HepG2 (cell line): ENCODE data around the gene SHISA6. TPM values are rescaled to one million over a fixed set of nuclear protein-coding genes. Genes with fewer than 3 reads are reported as not detected.

Source experiments
- ATAC-seq: fragments of 200-7000 bp; cut with Tn5 transposase; 3 replicates; pipeline ENCODE4 v1.9.1; 2020; ENCODE audit warnings: mild to moderate bottlenecking, moderate library complexity
- BruUV-seq: library from RNA; stranded (reverse); fragments of 400-500 nt; replicated peaks from 2 replicates; lab custom pipeline; 2021; lab: Mats Ljungman, UMichigan
- CTCF ChIA-PET: fragments of 300-600 bp; formaldehyde crosslinking; extraction: SDS; loops from one replicate; lab custom pipeline; 2021; ENCODE audit warnings: low total read pairs, inconsistent platforms, low intra/inter-chr PET ratio; lab: Yijun Ruan, JAX
- POLR2A ChIA-PET: fragments of 350-600 bp; sonication (Branson Sonifier 250); formaldehyde crosslinking; loops from one replicate; lab custom pipeline; 2020; ENCODE audit warnings: antibody characterized with exemption, inconsistent platforms; lab: Yijun Ruan, JAX
- DNase-seq: peaks from one replicate; pipeline ENCODE4 v3.0.0-alpha.2; 2015; ENCODE audit warnings: low spot score
- FAIRE-seq: peaks from 3 replicates; lab custom pipeline; 2011; peaks lifted over from hg19 to GRCh38; lab: Jason Lieb, UNC
- H2AFZ ChIP-seq: one replicate; pipeline ENCODE4 v1.6.1; 2011; ENCODE audit warnings: low read length, inconsistent platforms
- H3K27ac ChIP-seq: fragments of 300-600 bp; 3 replicates; pipeline ENCODE4 v1.8.0; 2011; ENCODE audit warnings: mixed run types, mild to moderate bottlenecking, mixed read lengths, low read length, inconsistent platforms; ENCODE audit not compliant: insufficient read depth; ENCODE audit errors: extremely low read length
- H3K27me3 ChIP-seq, 2 experiments: fragments of 200-600 bp in 1 of 2; 2 replicates in 1 of 2; 3 replicates in 1 of 2; pipeline versions ENCODE4 v1.6.0 to v1.8.0; 2011; ENCODE audit warnings: low read length in 2 of 2, mild to moderate bottlenecking in 2 of 2, moderate library complexity in 2 of 2, inconsistent platforms in 1 of 2; ENCODE audit not compliant: insufficient read depth in 2 of 2, control insufficient read depth in 1 of 2
- H3K36me3 ChIP-seq, 2 experiments: fragments of 200-600 bp in 1 of 2; replicated peaks in 1 of 2; 2 replicates in 1 of 2; 3 replicates in 1 of 2; pipeline versions ENCODE4 v1.5.1 to v1.8.0; 2011; ENCODE audit warnings: low read length in 2 of 2, inconsistent platforms in 1 of 2; ENCODE audit not compliant: insufficient read depth in 2 of 2, control insufficient read depth in 1 of 2
- H3K4me1 ChIP-seq: 2 replicates; pipeline ENCODE4 v1.5.1; 2012; ENCODE audit warnings: low read length, inconsistent platforms; ENCODE audit not compliant: insufficient read depth
- H3K4me2 ChIP-seq: 2 replicates; pipeline ENCODE4 v1.6.0; 2011; ENCODE audit warnings: low read depth, low read length, inconsistent platforms
- H3K4me3 ChIP-seq, 3 experiments: fragments of 200-600 bp in 1 of 3; sonication (generic), shearing (Covaris generic) in 1 of 3; replicated peaks in 1 of 3; 2 replicates each; pipeline ENCODE4 v1.5.1; 2011 to 2016; ENCODE audit warnings: low read length in 3 of 3, inconsistent platforms in 2 of 3, low read depth in 2 of 3, mild to moderate bottlenecking in 2 of 3, control low read depth in 1 of 3, mixed read lengths in 1 of 3; ENCODE audit not compliant: insufficient read depth in 1 of 3
- H3K79me2 ChIP-seq: one replicate; pipeline ENCODE4 v1.6.1; 2011; ENCODE audit warnings: low read length, inconsistent platforms; ENCODE audit not compliant: insufficient read depth
- H3K9ac ChIP-seq: 2 replicates; pipeline ENCODE4 v1.6.0; 2011; ENCODE audit warnings: mild to moderate bottlenecking, low read depth, low read length, inconsistent platforms; ENCODE audit not compliant: insufficient read depth
- H3K9me3 ChIP-seq: 2 replicates; pipeline ENCODE4 v1.5.1; 2012; ENCODE audit warnings: mild to moderate bottlenecking, low read length
- H4K20me1 ChIP-seq: 2 replicates; pipeline ENCODE4 v1.6.0; 2011; ENCODE audit warnings: inconsistent platforms, mild to moderate bottlenecking, low read length, moderate library complexity; ENCODE audit not compliant: insufficient read depth
- E2F2 ChIP-seq: sonication (generic); formaldehyde crosslinking; IDR thresholded peaks from 2 replicates; pipeline ENCODE4 v1.4.0; 2020; ENCODE audit warnings: missing genetic modification reagents, borderline replicate concordance
- FOSL2 ChIP-seq: sonication (generic); formaldehyde crosslinking; IDR thresholded peaks from 2 replicates; pipeline ENCODE4 v1.4.0; 2020; ENCODE audit warnings: missing genetic modification reagents
- MAZ ChIP-seq, 2 experiments: sonication (generic) in 1 of 2; formaldehyde crosslinking in 1 of 2; IDR thresholded peaks; 2 replicates each; pipeline versions ENCODE4 v1.5.0 to v1.6.1; 2012 to 2020; ENCODE audit warnings: low read depth in 2 of 2, mild to moderate bottlenecking in 2 of 2, borderline replicate concordance in 1 of 2, improper control_type of control experiment in 1 of 2, low read length in 1 of 2, missing genetic modification reagents in 1 of 2, moderate library complexity in 1 of 2
- SP2 ChIP-seq: sonication (generic); formaldehyde crosslinking; IDR thresholded peaks from 2 replicates; pipeline ENCODE4 v1.5.1; 2020; ENCODE audit warnings: mild to moderate bottlenecking, missing genetic modification reagents
- ZFP91 ChIP-seq: sonication (generic); formaldehyde crosslinking; IDR thresholded peaks from 2 replicates; pipeline ENCODE4 v1.9.0; 2022; ENCODE audit warnings: missing genetic modification reagents, mild to moderate bottlenecking, borderline replicate concordance
- ZNF30 ChIP-seq: sonication (generic); formaldehyde crosslinking; IDR thresholded peaks from 2 replicates; pipeline ENCODE4 v1.5.0; 2020; ENCODE audit warnings: mild to moderate bottlenecking, missing genetic modification reagents
- ZNF652 ChIP-seq: IDR thresholded peaks from 2 replicates; pipeline ENCODE4 v1.6.1; 2016; ENCODE audit warnings: low read depth, borderline replicate concordance
- ZNF780A ChIP-seq: sonication (generic); formaldehyde crosslinking; IDR thresholded peaks from 2 replicates; pipeline ENCODE4 v1.8.0; 2022; ENCODE audit warnings: mild to moderate bottlenecking, missing genetic modification reagents, moderate library complexity
- ZNF782 ChIP-seq: sonication (generic); formaldehyde crosslinking; IDR thresholded peaks from 2 replicates; pipeline ENCODE4 v1.4.0; 2020; ENCODE audit warnings: missing genetic modification reagents, mild to moderate bottlenecking, borderline replicate concordance
- WGBS: methylation state at CpG from one replicate; pipeline ENCODE4 v1.1.6; 2017; ENCODE audit warnings: low lambda C conversion rate; 5-methylcytosine and 5-hydroxymethylcytosine counted together
- in situ Hi-C: cut with HindIII; loops from 2 replicates; pipeline ENCODE4 v1.10.0; 2017; ENCODE audit warnings: low pct_unique_long_range_greater_than_20kb; ENCODE audit not compliant: extremely low pct_ligation_motif_present
- intact Hi-C: fragments of 100-400 bp; cut with micrococcal nuclease; formaldehyde crosslinking; loops from one replicate; pipeline ENCODE4 v1.10.0; 2022; ENCODE audit not compliant: unreplicated experiment
- polyA plus RNA-seq, 8 experiments: library from polyadenylated mRNA; depleted of rRNA in 3 of 8; stranded (reverse) in 7 of 8; unstranded in 1 of 8; fragments of >200 nt; fragmentation: Illumina TruSeq in 4 of 8; extraction: Trizol in 4 of 8; gene quantifications; 2 replicates each; pipeline versions ENCODE4 v1.2.1 to v1.2.3, GENCODE V29; 2011 to 2016; ENCODE audit warnings: low read depth in 4 of 8, missing spikeins in 1 of 8, mixed read lengths in 1 of 8; ENCODE audit not compliant: insufficient read depth in 1 of 8
- total RNA-seq, 5 experiments: library from RNA; depleted of rRNA; stranded (reverse); fragments of >200 nt; fragmentation: Illumina TruSeq; extraction: Trizol; gene quantifications; 2 replicates each; pipeline ENCODE4 v1.2.3, GENCODE V29; 2016; ENCODE audit warnings: low read depth in 1 of 5

The SHISA6 gene
- total and polyA plus RNA-seq, 2 of the 13 experiments (the other 11 are each of a cell fraction or from before 2014, with no cell fraction given): not detected

- TF ChIP-seq ZNF782: no peak
- no peak for TF ChIP-seq ZNF780A (CRISPR knock-in tag)
- no peak for TF ChIP-seq MAZ (IDR thresholded peaks at IDR 0.05; ENCODE audit: borderline replicate concordance, low read depth, low read length)
- TF ChIP-seq MAZ (CRISPR knock-in tag; IDR thresholded peaks at IDR 0.05; ENCODE audit: low read depth): no peak
- TF ChIP-seq ZFP91 (CRISPR knock-in tag): no peak
These were observed 38.8 kb downstream of the SHISA6 start (continued) for GRCh38 chr17:11279776-11280344.

- no TSS peak for BruUV-seq
These were observed 41.6 kb downstream of the SHISA6 start for GRCh38 chr17:11282586-11282985.

More at GRCh38 chr17:11282586-11282985, 41.6 kb downstream of the SHISA6 start:
- POLR2A ChIA-PET: no interaction called here
- no peaks in the 10 kb centered on the region for H3K4me1 ChIP-seq
- H3K9me3 ChIP-seq: peaks cover 10% of the 10 kb centered on the region; the same call in 1 of the 2 replicates
- H3K27me3 ChIP-seq: no peaks in the 10 kb centered on the region
- no peaks in the 10 kb centered on the region for H3K36me3 ChIP-seq
- no peaks in the 10 kb centered on the region for H3K79me2 ChIP-seq
- DNase-seq: no peak
- H2AFZ ChIP-seq: no peak overlapping the region
- no peak overlapping the region for H3K4me2 ChIP-seq
- no peaks in the 10 kb centered on the region for H4K20me1 ChIP-seq
- WGBS: 0% methylated on average over 2 of the region's 2 CpGs
- H3K4me3 ChIP-seq: no peak overlapping the region
- intact Hi-C loops: no loop called here
- TF ChIP-seq FOSL2 (CRISPR knock-in tag) (no peak), SP2 (CRISPR knock-in tag) (no peak), ZNF30 (CRISPR knock-in tag) (no peak), E2F2 (no peak), ZNF652 (CRISPR knock-in tag) (no peak)
- CTCF ChIA-PET: no interaction called here
- ATAC-seq: no peak
- FAIRE-seq: no peak
- in situ Hi-C loops: no loop called here
- no peak overlapping the region for H3K27ac ChIP-seq
- H3K9ac ChIP-seq: no peak overlapping the region
